GM12801 (cell line): ENCODE results near the gene TARDBP.

ENCODE experiments used
- TF ChIP-seq, protein P1 (sequence below): IDR thresholded peaks from one replicate; pipeline ENCODE4 v1.5.1; 2011; ENCODE audit warnings: control low read depth; ENCODE audit not compliant: insufficient read length; ENCODE audit errors: extremely low read depth

TARDBP gene

DNA sequence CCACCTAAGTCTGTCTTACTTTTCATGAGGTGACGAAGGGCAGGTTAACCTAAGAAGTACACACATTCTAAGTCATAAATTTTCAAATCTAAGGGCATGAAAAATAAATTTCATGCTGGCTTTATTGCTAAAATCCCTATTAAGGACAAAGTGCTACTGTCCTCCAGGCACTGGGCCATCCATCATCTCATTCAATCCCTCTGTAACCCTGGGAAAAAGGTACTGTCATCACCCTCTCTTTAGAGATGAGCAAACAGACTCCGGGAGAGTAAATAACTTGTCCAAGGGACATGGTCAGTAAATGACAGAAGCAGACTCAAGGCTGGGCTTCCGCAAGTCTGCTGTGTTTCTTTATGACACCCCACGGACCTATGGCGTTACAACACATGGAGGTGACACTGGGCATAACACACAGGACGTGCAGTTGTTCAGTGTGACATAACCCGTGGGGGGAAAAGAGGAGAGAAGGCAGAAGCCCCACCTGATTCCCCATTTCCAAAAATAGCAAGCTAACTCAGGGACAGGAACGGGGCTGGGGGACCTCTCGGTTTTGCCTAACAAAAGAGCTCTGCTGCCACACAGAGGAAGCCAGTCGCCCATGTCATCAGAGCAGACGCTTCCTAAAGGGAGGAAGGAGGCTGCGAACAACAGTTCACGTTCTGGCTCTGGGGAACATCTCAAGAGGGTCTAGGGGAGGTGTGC is 59.9 kb downstream of the TARDBP start:
- TF ChIP-seq, protein P1, sequence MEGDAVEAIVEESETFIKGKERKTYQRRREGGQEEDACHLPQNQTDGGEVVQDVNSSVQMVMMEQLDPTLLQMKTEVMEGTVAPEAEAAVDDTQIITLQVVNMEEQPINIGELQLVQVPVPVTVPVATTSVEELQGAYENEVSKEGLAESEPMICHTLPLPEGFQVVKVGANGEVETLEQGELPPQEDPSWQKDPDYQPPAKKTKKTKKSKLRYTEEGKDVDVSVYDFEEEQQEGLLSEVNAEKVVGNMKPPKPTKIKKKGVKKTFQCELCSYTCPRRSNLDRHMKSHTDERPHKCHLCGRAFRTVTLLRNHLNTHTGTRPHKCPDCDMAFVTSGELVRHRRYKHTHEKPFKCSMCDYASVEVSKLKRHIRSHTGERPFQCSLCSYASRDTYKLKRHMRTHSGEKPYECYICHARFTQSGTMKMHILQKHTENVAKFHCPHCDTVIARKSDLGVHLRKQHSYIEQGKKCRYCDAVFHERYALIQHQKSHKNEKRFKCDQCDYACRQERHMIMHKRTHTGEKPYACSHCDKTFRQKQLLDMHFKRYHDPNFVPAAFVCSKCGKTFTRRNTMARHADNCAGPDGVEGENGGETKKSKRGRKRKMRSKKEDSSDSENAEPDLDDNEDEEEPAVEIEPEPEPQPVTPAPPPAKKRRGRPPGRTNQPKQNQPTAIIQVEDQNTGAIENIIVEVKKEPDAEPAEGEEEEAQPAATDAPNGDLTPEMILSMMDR, result no peak
